Thyroid gland (tissue), 4 donors: ENCODE results near the gene TMED5. TPM values are rescaled to one million over a fixed set of nuclear protein-coding genes. Genes with fewer than 3 reads are reported as not detected.

Experiments
- DNase-seq, 2 donors: peaks; one replicate each; pipeline ENCODE4 v3.0.0-alpha.2; 2019
- H3K27ac ChIP-seq, 3 donors: fragments of 200-600 bp; sonication (generic); 1 replicate in 2 of 3; 2 replicates in 1 of 3; pipeline ENCODE4 v1.5.1; 2016 to 2019; ENCODE audit warnings: mild to moderate bottlenecking in 1 of 3, moderate library complexity in 1 of 3
- H3K27me3 ChIP-seq: fragments of 200-600 bp; sonication (generic); one replicate; pipeline ENCODE4 v1.5.1; 2019
- H3K36me3 ChIP-seq, 2 donors: fragments of 200-600 bp; sonication (generic); one replicate each; pipeline ENCODE4 v1.5.1; 2016 to 2019
- H3K4me1 ChIP-seq, 2 donors: fragments of 200-600 bp; sonication (generic); one replicate each; pipeline ENCODE4 v1.5.1; 2017 to 2019
- H3K4me3 ChIP-seq, 3 donors: fragments of 200-600 bp; sonication (generic); replicated peaks in 1 of 3; 1 replicate in 2 of 3; 2 replicates in 1 of 3; pipeline ENCODE4 v1.5.1; 2016; ENCODE audit warnings: mild to moderate bottlenecking in 1 of 3
- H3K9me3 ChIP-seq: fragments of 200-600 bp; sonication (generic); one replicate; pipeline ENCODE4 v1.5.1; 2017
- POLR2A ChIP-seq, 2 donors: fragments of 450-650 bp; IDR thresholded peaks; one replicate each; pipeline ENCODE4 v1.6.1; 2017; ENCODE audit warnings: antibody characterized with exemption in 2 of 2, mild to moderate bottlenecking in 2 of 2, moderate library complexity in 1 of 2
- WGBS, 2 donors: methylation state at CpG; one replicate each; pipeline ENCODE4 v1.1.5; 2017; 5-methylcytosine and 5-hydroxymethylcytosine counted together
- intact Hi-C: fragments of 100-400 bp; cut with DNase I; formaldehyde crosslinking; loops from one replicate; pipeline ENCODE4 v1.15.1; 2023
- total RNA-seq, 4 donors: library from RNA; depleted of rRNA; stranded (reverse); fragments of >200 nt; gene quantifications; one replicate each; pipeline ENCODE4 v1.2.3, GENCODE V29; 2016
- TF ChIP-seq, protein P1 (sequence below), 6 experiments: fragments of 200-600 bp in 3 of 6; fragments of 450-650 bp in 3 of 6; sonication (generic) in 3 of 6; IDR thresholded peaks; one replicate each; pipeline ENCODE4 v1.5.1; 2016 to 2019; ENCODE audit warnings: antibody characterized with exemption in 6 of 6, mild to moderate bottlenecking in 2 of 6, inconsistent platforms in 1 of 6, moderate library complexity in 1 of 6

Gene TMED5
- total RNA-seq, 4 donors from 2014 or later, result 96.6 to 100 (median 96.9) TPM

- WGBS, 2 donors, result 95 to 96% methylated on average over 6 of the region's 6 CpGs
- H3K4me1 ChIP-seq, result no peaks in the 10 kb centered on the region
- H3K36me3 ChIP-seq, result no peaks in the 10 kb centered on the region
- TF ChIP-seq POLR2A (IDR thresholded peaks at IDR 0.05), result no peak
- TF ChIP-seq, protein P1, sequence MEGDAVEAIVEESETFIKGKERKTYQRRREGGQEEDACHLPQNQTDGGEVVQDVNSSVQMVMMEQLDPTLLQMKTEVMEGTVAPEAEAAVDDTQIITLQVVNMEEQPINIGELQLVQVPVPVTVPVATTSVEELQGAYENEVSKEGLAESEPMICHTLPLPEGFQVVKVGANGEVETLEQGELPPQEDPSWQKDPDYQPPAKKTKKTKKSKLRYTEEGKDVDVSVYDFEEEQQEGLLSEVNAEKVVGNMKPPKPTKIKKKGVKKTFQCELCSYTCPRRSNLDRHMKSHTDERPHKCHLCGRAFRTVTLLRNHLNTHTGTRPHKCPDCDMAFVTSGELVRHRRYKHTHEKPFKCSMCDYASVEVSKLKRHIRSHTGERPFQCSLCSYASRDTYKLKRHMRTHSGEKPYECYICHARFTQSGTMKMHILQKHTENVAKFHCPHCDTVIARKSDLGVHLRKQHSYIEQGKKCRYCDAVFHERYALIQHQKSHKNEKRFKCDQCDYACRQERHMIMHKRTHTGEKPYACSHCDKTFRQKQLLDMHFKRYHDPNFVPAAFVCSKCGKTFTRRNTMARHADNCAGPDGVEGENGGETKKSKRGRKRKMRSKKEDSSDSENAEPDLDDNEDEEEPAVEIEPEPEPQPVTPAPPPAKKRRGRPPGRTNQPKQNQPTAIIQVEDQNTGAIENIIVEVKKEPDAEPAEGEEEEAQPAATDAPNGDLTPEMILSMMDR (IDR thresholded peaks at IDR 0.05), result no peak
- no peak for DNase-seq
- no peaks in the 10 kb centered on the region for H3K9me3 ChIP-seq
- H3K27ac ChIP-seq, result no peak overlapping the region
- intact Hi-C loops, result no loop called here
- H3K27me3 ChIP-seq, result no peaks in the 10 kb centered on the region
- no peak overlapping the region for H3K4me3 ChIP-seq
Observed at GRCh38 chr1:93200086-93200620, 19.9 kb upstream of the TMED5 start.

GRCh38 chr1:93199150-93199549, 18.9 kb upstream of the TMED5 start:
- Histone ChIP-seq H3K4me3 (no peak overlapping the region), H3K27ac (no peak overlapping the region), H3K36me3 (no peaks in the 10 kb centered on the region), H3K27me3 (no peaks in the 10 kb centered on the region), H3K9me3 (no peaks in the 10 kb centered on the region), H3K4me1 (no peaks in the 10 kb centered on the region)
- no peak for DNase-seq
- intact Hi-C loops, result no loop called here
- 96 to 100% methylated on average over 2 to 8 of the region's 9 CpGs for WGBS, 2 donors
- TF ChIP-seq POLR2A (IDR thresholded peaks at IDR 0.05), result no peak
- TF ChIP-seq, protein P1 (IDR thresholded peaks at IDR 0.05), result no peak

- no peak for TF ChIP-seq POLR2A (IDR thresholded peaks at IDR 0.05)
- TF ChIP-seq, protein P1 (IDR thresholded peaks at IDR 0.05), result no peak
- Histone ChIP-seq H3K9me3 (no peaks in the 10 kb centered on the region), H3K4me3 (no peak overlapping the region), H3K27ac (no peak overlapping the region), H3K27me3 (no peaks in the 10 kb centered on the region), H3K36me3 (no peaks in the 10 kb centered on the region), H3K4me1 (no peaks in the 10 kb centered on the region)
- WGBS, 2 donors, result 86 to 94% methylated on average over 1 of the region's 1 CpG
- DNase-seq, result no peak
- intact Hi-C loops, result no loop called here
Observed at GRCh38 chr1:93196591-93196990, 16.4 kb upstream of the TMED5 start.

DNA sequence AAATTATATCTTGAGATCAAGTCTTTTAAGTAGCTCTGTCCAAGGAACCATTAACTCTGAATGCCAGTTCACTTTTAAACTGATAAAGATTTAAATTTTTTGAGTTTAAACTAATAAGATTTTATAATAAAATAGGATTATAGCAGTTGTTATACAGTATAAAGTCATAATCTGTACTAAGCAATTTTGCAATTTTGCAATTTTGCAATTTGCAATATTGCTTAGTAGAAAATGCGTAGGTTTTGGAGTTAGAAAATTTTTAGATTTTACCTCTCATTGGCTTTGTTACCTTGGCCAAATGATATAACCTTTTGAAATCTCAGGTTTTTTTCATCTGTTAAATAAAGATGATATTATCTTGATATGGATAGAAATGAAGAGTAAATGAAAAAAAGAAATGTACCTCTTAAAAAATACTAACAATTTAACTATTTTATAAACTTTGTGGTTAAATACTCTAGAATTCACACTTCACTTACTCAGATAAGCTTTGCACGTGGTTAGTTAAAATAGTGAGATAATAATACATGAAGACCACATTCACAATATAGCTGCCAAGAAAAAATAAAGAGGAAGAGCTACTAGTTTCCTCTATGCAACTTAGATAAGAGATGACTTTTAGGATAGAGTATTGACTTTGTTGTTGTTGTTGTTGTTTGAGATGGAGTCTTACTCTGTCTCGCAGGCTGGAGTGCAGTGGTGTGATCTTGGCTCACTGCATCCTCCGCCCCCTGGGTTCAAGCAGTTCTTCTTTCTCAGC, 14.2 kb upstream of the TMED5 start:
- TF ChIP-seq POLR2A (IDR thresholded peaks at IDR 0.05), result no peak
- TF ChIP-seq, protein P1 (IDR thresholded peaks at IDR 0.05), result no peak
- intact Hi-C loops, result no loop called here
- Histone ChIP-seq H3K27ac (no peak overlapping the region), H3K36me3 (no peaks in the 10 kb centered on the region), H3K27me3 (no peaks in the 10 kb centered on the region), H3K4me3 (no peak overlapping the region), H3K4me1 (no peaks in the 10 kb centered on the region), H3K9me3 (no peaks in the 10 kb centered on the region)
- no peak for DNase-seq
- WGBS, 2 donors, result 90 to 94% methylated on average over 4 of the region's 4 CpGs

GRCh38 chr1:93190432-93190831, 10.2 kb upstream of the TMED5 start:
- Histone ChIP-seq H3K27me3 (no peaks in the 10 kb centered on the region), H3K9me3 (no peaks in the 10 kb centered on the region), H3K4me1 (no peaks in the 10 kb centered on the region), H3K36me3 (no peaks in the 10 kb centered on the region), H3K27ac (no peak overlapping the region), H3K4me3 (no peak overlapping the region)
- intact Hi-C loops, result no loop called here
- TF ChIP-seq, protein P1 (IDR thresholded peaks at IDR 0.05), result no peak
- TF ChIP-seq POLR2A (IDR thresholded peaks at IDR 0.05), result no peak
- 97 to 98% methylated on average over 3 of the region's 3 CpGs for WGBS, 2 donors
- no peak for DNase-seq
